ENCODE measurements around the gene FANCC.
A peak's percentile ranks its signal among the peaks of the same experiment; 100 is the strongest.

FANCC gene

GRCh38 chr9:95105519-95106287, 211.8 kb downstream of the FANCC start:
- H3K9me3 ChIP-seq (ENCODE audit: control insufficient read depth in 1 of 2, low read length in 2 of 2) = no peaks in the 10 kb centered on the region
- no peaks in the 10 kb centered on the region for H3K27me3 ChIP-seq (ENCODE audit: control insufficient read depth in 1 of 2, insufficient read depth in 2 of 2, low read length in 2 of 2)
- no peak overlapping the region for H3K4me3 ChIP-seq (ENCODE audit: low read depth in 1 of 2, low read length in 2 of 2)
- no peak overlapping the region for H3K27ac ChIP-seq (ENCODE audit: low read depth, low read length)
- no peaks in the 10 kb centered on the region for H3K4me1 ChIP-seq (ENCODE audit: control insufficient read depth in 1 of 2, insufficient read depth in 2 of 2, low read length in 2 of 2)
- no peak overlapping the region for H3K9ac ChIP-seq (ENCODE audit: low read depth in 1 of 2, low read length in 2 of 2)
- H3K36me3 ChIP-seq (ENCODE audit: control insufficient read depth in 1 of 2, insufficient read depth in 2 of 2, low read length in 2 of 2) = peaks cover 4 to 44% of the 10 kb centered on the region in 2 donors

GRCh38 chr9:95104980-95105379, 212.5 kb downstream of the FANCC start:
- H3K27me3 ChIP-seq (ENCODE audit: control insufficient read depth in 1 of 2, insufficient read depth in 2 of 2, low read length in 2 of 2) = no peaks in the 10 kb centered on the region
- H3K4me1 ChIP-seq (ENCODE audit: control insufficient read depth in 1 of 2, insufficient read depth in 2 of 2, low read length in 2 of 2) = no peaks in the 10 kb centered on the region
- no peak overlapping the region for H3K9ac ChIP-seq (ENCODE audit: low read depth in 1 of 2, low read length in 2 of 2)
- no peak overlapping the region for H3K4me3 ChIP-seq (ENCODE audit: low read depth in 1 of 2, low read length in 2 of 2)
- H3K9me3 ChIP-seq (ENCODE audit: control insufficient read depth in 1 of 2, low read length in 2 of 2) = no peaks in the 10 kb centered on the region
- H3K27ac ChIP-seq (ENCODE audit: low read depth, low read length) = no peak overlapping the region
- peaks cover 9 to 46% of the 10 kb centered on the region in 2 donors for H3K36me3 ChIP-seq (ENCODE audit: control insufficient read depth in 1 of 2, insufficient read depth in 2 of 2, low read length in 2 of 2)

GRCh38 chr9:95104581-95104960, 212.9 kb downstream of the FANCC start:
- H3K9me3 ChIP-seq (ENCODE audit: control insufficient read depth in 1 of 2, low read length in 2 of 2) = no peaks in the 10 kb centered on the region
- no peak overlapping the region for H3K4me3 ChIP-seq (ENCODE audit: low read depth in 1 of 2, low read length in 2 of 2)
- H3K27ac ChIP-seq (ENCODE audit: low read depth, low read length) = no peak overlapping the region
- H3K9ac ChIP-seq (ENCODE audit: low read depth in 1 of 2, low read length in 2 of 2) = no peak overlapping the region
- H3K27me3 ChIP-seq (ENCODE audit: control insufficient read depth in 1 of 2, insufficient read depth in 2 of 2, low read length in 2 of 2) = no peaks in the 10 kb centered on the region
- peaks cover 12 to 46% of the 10 kb centered on the region in 2 donors for H3K36me3 ChIP-seq (ENCODE audit: control insufficient read depth in 1 of 2, insufficient read depth in 2 of 2, low read length in 2 of 2)
- no peaks in the 10 kb centered on the region for H3K4me1 ChIP-seq (ENCODE audit: control insufficient read depth in 1 of 2, insufficient read depth in 2 of 2, low read length in 2 of 2)

- Histone ChIP-seq H3K36me3 (ENCODE audit: control insufficient read depth in 1 of 2, insufficient read depth in 2 of 2, low read length in 2 of 2) (peaks cover 15 to 45% of the 10 kb centered on the region in 2 donors), H3K4me1 (ENCODE audit: control insufficient read depth in 1 of 2, insufficient read depth in 2 of 2, low read length in 2 of 2) (no peaks in the 10 kb centered on the region), H3K27ac (ENCODE audit: low read depth, low read length) (no peak overlapping the region), H3K9ac (ENCODE audit: low read depth in 1 of 2, low read length in 2 of 2) (no peak overlapping the region), H3K4me3 (ENCODE audit: low read depth in 1 of 2, low read length in 2 of 2) (no peak overlapping the region), H3K9me3 (ENCODE audit: control insufficient read depth in 1 of 2, low read length in 2 of 2) (no peaks in the 10 kb centered on the region), H3K27me3 (ENCODE audit: control insufficient read depth in 1 of 2, insufficient read depth in 2 of 2, low read length in 2 of 2) (no peaks in the 10 kb centered on the region)
These were observed 213.5 kb downstream of the FANCC start for GRCh38 chr9:95103871-95104580.

GRCh38 chr9:95103281-95103771, 214.2 kb downstream of the FANCC start:
- no peaks in the 10 kb centered on the region for H3K9me3 ChIP-seq (ENCODE audit: control insufficient read depth in 1 of 2, low read length in 2 of 2)
- no peaks in the 10 kb centered on the region for H3K27me3 ChIP-seq (ENCODE audit: control insufficient read depth in 1 of 2, insufficient read depth in 2 of 2, low read length in 2 of 2)
- no peak overlapping the region for H3K4me3 ChIP-seq (ENCODE audit: low read depth in 1 of 2, low read length in 2 of 2)
- no peak overlapping the region for H3K27ac ChIP-seq (ENCODE audit: low read depth, low read length)
- no peaks in the 10 kb centered on the region for H3K4me1 ChIP-seq (ENCODE audit: control insufficient read depth in 1 of 2, insufficient read depth in 2 of 2, low read length in 2 of 2)
- H3K36me3 ChIP-seq (ENCODE audit: control insufficient read depth in 1 of 2, insufficient read depth in 2 of 2, low read length in 2 of 2) = peaks cover 15 to 45% of the 10 kb centered on the region in 2 donors
- no peak overlapping the region for H3K9ac ChIP-seq (ENCODE audit: low read depth in 1 of 2, low read length in 2 of 2)

- H3K9ac ChIP-seq (ENCODE audit: low read depth in 1 of 2, low read length in 2 of 2) = no peak overlapping the region
- H3K9me3 ChIP-seq (ENCODE audit: control insufficient read depth in 1 of 2, low read length in 2 of 2) = no peaks in the 10 kb centered on the region
- no peaks in the 10 kb centered on the region for H3K4me1 ChIP-seq (ENCODE audit: control insufficient read depth in 1 of 2, insufficient read depth in 2 of 2, low read length in 2 of 2)
These were observed 214.9 kb downstream of the FANCC start for GRCh38 chr9:95102572-95102971.

GRCh38 chr9:95102001-95102433, 215.5 kb downstream of the FANCC start:
- Histone ChIP-seq H3K4me1 (ENCODE audit: control insufficient read depth in 1 of 2, insufficient read depth in 2 of 2, low read length in 2 of 2) (no peaks in the 10 kb centered on the region), H3K27ac (ENCODE audit: low read depth, low read length) (no peak overlapping the region), H3K27me3 (ENCODE audit: control insufficient read depth in 1 of 2, insufficient read depth in 2 of 2, low read length in 2 of 2) (no peaks in the 10 kb centered on the region), H3K4me3 (ENCODE audit: low read depth in 1 of 2, low read length in 2 of 2) (no peak overlapping the region), H3K9me3 (ENCODE audit: control insufficient read depth in 1 of 2, low read length in 2 of 2) (no peaks in the 10 kb centered on the region), H3K36me3 (ENCODE audit: control insufficient read depth in 1 of 2, insufficient read depth in 2 of 2, low read length in 2 of 2) (peaks cover 19 to 46% of the 10 kb centered on the region in 2 donors), H3K9ac (ENCODE audit: low read depth in 1 of 2, low read length in 2 of 2) (no peak overlapping the region)

More at GRCh38 chr9:95102572-95102971, 214.9 kb downstream of the FANCC start:
- H3K36me3 ChIP-seq (ENCODE audit: control insufficient read depth in 1 of 2, insufficient read depth in 2 of 2, low read length in 2 of 2) = peaks cover 17 to 46% of the 10 kb centered on the region in 2 donors
- peak overlapping the region; percentile 17 for H3K27ac ChIP-seq (ENCODE audit: low read depth, low read length)
- H3K4me3 ChIP-seq (ENCODE audit: low read depth in 1 of 2, low read length in 2 of 2) = no peak overlapping the region
- no peaks in the 10 kb centered on the region for H3K27me3 ChIP-seq (ENCODE audit: control insufficient read depth in 1 of 2, insufficient read depth in 2 of 2, low read length in 2 of 2)

- Histone ChIP-seq H3K9ac (ENCODE audit: low read depth in 1 of 2, low read length in 2 of 2) (no peak overlapping the region), H3K27ac (ENCODE audit: low read depth, low read length) (no peak overlapping the region)
These were observed 216.2 kb downstream of the FANCC start for GRCh38 chr9:95101326-95101725.

GRCh38 chr9:95100071-95100627, 217.4 kb downstream of the FANCC start:
- Histone ChIP-seq H3K4me1 (ENCODE audit: control insufficient read depth in 1 of 2, insufficient read depth in 2 of 2, low read length in 2 of 2) (no peaks in the 10 kb centered on the region), H3K9ac (ENCODE audit: low read depth in 1 of 2, low read length in 2 of 2) (no peak overlapping the region), H3K36me3 (ENCODE audit: control insufficient read depth in 1 of 2, insufficient read depth in 2 of 2, low read length in 2 of 2) (peaks cover 16 to 38% of the 10 kb centered on the region in 2 donors)

More at GRCh38 chr9:95101326-95101725, 216.2 kb downstream of the FANCC start:
- H3K4me3 ChIP-seq (ENCODE audit: low read depth in 1 of 2, low read length in 2 of 2) = no peak overlapping the region
- no peaks in the 10 kb centered on the region for H3K9me3 ChIP-seq (ENCODE audit: control insufficient read depth in 1 of 2, low read length in 2 of 2)
- H3K27me3 ChIP-seq (ENCODE audit: control insufficient read depth in 1 of 2, insufficient read depth in 2 of 2, low read length in 2 of 2) = no peaks in the 10 kb centered on the region
- H3K36me3 ChIP-seq (ENCODE audit: control insufficient read depth in 1 of 2, insufficient read depth in 2 of 2, low read length in 2 of 2) = peaks cover 16 to 41% of the 10 kb centered on the region in 2 donors
- H3K4me1 ChIP-seq (ENCODE audit: control insufficient read depth in 1 of 2, insufficient read depth in 2 of 2, low read length in 2 of 2) = no peaks in the 10 kb centered on the region

More at GRCh38 chr9:95100071-95100627, 217.4 kb downstream of the FANCC start:
- H3K9me3 ChIP-seq (ENCODE audit: control insufficient read depth in 1 of 2, low read length in 2 of 2) = no peaks in the 10 kb centered on the region
- H3K27me3 ChIP-seq (ENCODE audit: control insufficient read depth in 1 of 2, insufficient read depth in 2 of 2, low read length in 2 of 2) = no peaks in the 10 kb centered on the region
- H3K4me3 ChIP-seq (ENCODE audit: low read depth in 1 of 2, low read length in 2 of 2) = no peak overlapping the region
- no peak overlapping the region for H3K27ac ChIP-seq (ENCODE audit: low read depth, low read length)

Data from duodenal mucosa (tissue), 2 donors.